ENCODE results near the gene SEPTIN8.

SEPTIN8 gene

GRCh38 chr5:132800545-132800944 is 23.5 kb upstream of the SEPTIN8 start:
- POLR2A ChIA-PET, result interaction anchor here (1.2 kb wide), 1 partner anchor 13 kb away, joined by 4 read pairs; no protein-coding TSS in a partner anchor
- no peak for TF ChIP-seq NFRKB (IDR thresholded peaks at IDR 0.05)
- no peak for DNase-seq (ENCODE audit: extremely low spot score)
- CTCF ChIA-PET, result interaction anchor here (0.6 to 1.7 kb wide), 3 partner anchors 14 to 19 kb away, joined by 3 to 9 read pairs (median 3); no protein-coding TSS in a partner anchor

GRCh38 chr5:132799392-132799791 is 22.4 kb upstream of the SEPTIN8 start:
- POLR2A ChIA-PET, result no interaction called here
- DNase-seq (ENCODE audit: extremely low spot score), result no peak
- TF ChIP-seq SP1 (IDR thresholded peaks at IDR 0.05) (no peak), SUZ12 (IDR thresholded peaks at IDR 0.05) (no peak), HDGF (IDR thresholded peaks at IDR 0.05; ENCODE audit: borderline replicate concordance) (no peak), ARNT (IDR thresholded peaks at IDR 0.05) (no peak), ELF4 (IDR thresholded peaks at IDR 0.05) (no peak), TARDBP (IDR thresholded peaks at IDR 0.05) (no peak), FOXK2 (IDR thresholded peaks at IDR 0.05) (no peak), L3MBTL2 (conservative IDR thresholded peaks at IDR 0.05) (no peak), PKNOX1 (IDR thresholded peaks at IDR 0.05) (no peak), BHLHE40 (IDR thresholded peaks at IDR 0.05; ENCODE audit: borderline replicate concordance) (no peak), LEF1 (IDR thresholded peaks at IDR 0.05; ENCODE audit: borderline replicate concordance) (no peak), ZNF384 (IDR thresholded peaks at IDR 0.05) (no peak), CTBP1 (IDR thresholded peaks at IDR 0.05; ENCODE audit: borderline replicate concordance) (no peak), NFRKB (IDR thresholded peaks at IDR 0.05) (no peak)
- CTCF ChIA-PET, result interaction anchor here (0.6 kb wide), 1 partner anchor 1300 kb away, joined by 7 read pairs; no protein-coding TSS in a partner anchor

GRCh38 chr5:132797651-132798050 is 20.6 kb upstream of the SEPTIN8 start:
- POLR2A ChIA-PET, result interaction anchor here (1.2 kb wide), 1 partner anchor 10 kb away, joined by 4 read pairs; no protein-coding TSS in a partner anchor

GRCh38 chr5:132791026-132791425 is 14.0 kb upstream of the SEPTIN8 start:
- TF ChIP-seq TARDBP (IDR thresholded peaks at IDR 0.05) (no peak), HDGF (IDR thresholded peaks at IDR 0.05; ENCODE audit: borderline replicate concordance) (no peak), L3MBTL2 (conservative IDR thresholded peaks at IDR 0.05) (no peak), PKNOX1 (IDR thresholded peaks at IDR 0.05) (no peak), ELF4 (IDR thresholded peaks at IDR 0.05) (no peak), SP1 (IDR thresholded peaks at IDR 0.05) (no peak)
- ChIA-PET POLR2A (no interaction called here), CTCF (interaction anchor here (1.0 kb wide), 1 partner anchor 16 kb away, joined by 3 read pairs; no protein-coding TSS in a partner anchor)
- DNase-seq (ENCODE audit: extremely low spot score), result no peak

More at GRCh38 chr5:132797651-132798050, 20.6 kb upstream of the SEPTIN8 start:
- no peak for TF ChIP-seq HDGF (IDR thresholded peaks at IDR 0.05; ENCODE audit: borderline replicate concordance)
- TF ChIP-seq FOXA1 (IDR thresholded peaks at IDR 0.05), result no peak
- TF ChIP-seq BHLHE40 (IDR thresholded peaks at IDR 0.05; ENCODE audit: borderline replicate concordance), result no peak
- no peak for TF ChIP-seq L3MBTL2 (conservative IDR thresholded peaks at IDR 0.05)
- TF ChIP-seq TARDBP (IDR thresholded peaks at IDR 0.05), result no peak
- TF ChIP-seq SP1 (IDR thresholded peaks at IDR 0.05), result no peak
- no peak for TF ChIP-seq ARNT (IDR thresholded peaks at IDR 0.05)
- no peak for TF ChIP-seq ZNF384 (IDR thresholded peaks at IDR 0.05)
- no peak for TF ChIP-seq ELF4 (IDR thresholded peaks at IDR 0.05)
- no peak for TF ChIP-seq LEF1 (IDR thresholded peaks at IDR 0.05; ENCODE audit: borderline replicate concordance)
- CTCF ChIA-PET, result interaction anchor here (0.7 to 2.5 kb wide), 5 partner anchors 10 to 68 kb away, joined by 3 to 11 read pairs (median 3); no protein-coding TSS in a partner anchor
- DNase-seq (ENCODE audit: extremely low spot score), result no peak

- DNase-seq (ENCODE audit: extremely low spot score), result no peak
- TF ChIP-seq FOXK2 (IDR thresholded peaks at IDR 0.05) (no peak), NFRKB (IDR thresholded peaks at IDR 0.05) (no peak), CTBP1 (IDR thresholded peaks at IDR 0.05; ENCODE audit: borderline replicate concordance) (no peak), SP1 (IDR thresholded peaks at IDR 0.05) (no peak), LEF1 (IDR thresholded peaks at IDR 0.05; ENCODE audit: borderline replicate concordance) (no peak), BHLHE40 (IDR thresholded peaks at IDR 0.05; ENCODE audit: borderline replicate concordance) (no peak), FOXA1 (IDR thresholded peaks at IDR 0.05) (no peak), ZNF384 (IDR thresholded peaks at IDR 0.05) (no peak), FOXM1 (IDR thresholded peaks at IDR 0.05; ENCODE audit: borderline replicate concordance) (no peak), HDGF (IDR thresholded peaks at IDR 0.05; ENCODE audit: borderline replicate concordance) (no peak), L3MBTL2 (conservative IDR thresholded peaks at IDR 0.05) (no peak), SUZ12 (IDR thresholded peaks at IDR 0.05) (no peak), PKNOX1 (IDR thresholded peaks at IDR 0.05) (no peak), ARNT (IDR thresholded peaks at IDR 0.05) (no peak), ELF4 (IDR thresholded peaks at IDR 0.05) (no peak), TARDBP (IDR thresholded peaks at IDR 0.05) (no peak)
- POLR2A ChIA-PET, result no interaction called here
- CTCF ChIA-PET, result interaction anchor here (0.7 to 1.0 kb wide), 2 partner anchors 17 kb away, joined by 3 read pairs; no protein-coding TSS in a partner anchor
Measured at GRCh38 chr5:132790201-132790865, 13.3 kb upstream of the SEPTIN8 start.

All from HEK293T (cell line).